Trophoblast cell (in vitro differentiated cells and primary cell): ENCODE data around the gene ERICH3.

Experiments used
- DNase-seq, 2 donors: peaks; one replicate each; pipeline ENCODE4 v3.0.0-alpha.2; 2016
- H2AFZ ChIP-seq: 2 replicates; pipeline ENCODE4 v1.6.1; 2013; ENCODE audit warnings: low read length, moderate library complexity, mild to moderate bottlenecking; ENCODE audit not compliant: insufficient read depth, poor library complexity
- H2AK5ac ChIP-seq: 2 replicates; pipeline ENCODE4 v1.6.1; 2013; ENCODE audit warnings: mild to moderate bottlenecking, low read length
- H2BK120ac ChIP-seq: 2 replicates; pipeline ENCODE4 v1.6.1; 2013; ENCODE audit warnings: low read length, mild to moderate bottlenecking, moderate library complexity; ENCODE audit not compliant: insufficient read depth, poor library complexity
- H2BK12ac ChIP-seq: 2 replicates; pipeline ENCODE4 v1.6.1; 2013; ENCODE audit warnings: mild to moderate bottlenecking, low read length, moderate library complexity
- H2BK5ac ChIP-seq: 2 replicates; pipeline ENCODE4 v1.6.1; 2013; ENCODE audit warnings: low read length, low read depth, moderate library complexity, mild to moderate bottlenecking; ENCODE audit not compliant: poor library complexity
- H3K14ac ChIP-seq: 2 replicates; pipeline ENCODE4 v1.6.1; 2013; ENCODE audit warnings: mild to moderate bottlenecking, low read length
- H3K18ac ChIP-seq: 2 replicates; pipeline ENCODE4 v1.6.1; 2013; ENCODE audit warnings: mild to moderate bottlenecking, low read length
- H3K23ac ChIP-seq: 2 replicates; pipeline ENCODE4 v1.6.1; 2013; ENCODE audit warnings: low read length
- H3K27ac ChIP-seq: 2 replicates; pipeline ENCODE4 v1.5.1; 2013; ENCODE audit warnings: low read depth, mild to moderate bottlenecking, inconsistent platforms, low read length, moderate library complexity
- H3K27me3 ChIP-seq: 2 replicates; pipeline ENCODE4 v1.6.1; 2013; ENCODE audit warnings: inconsistent platforms, mild to moderate bottlenecking, low read length, moderate library complexity; ENCODE audit not compliant: insufficient read depth
- H3K36me3 ChIP-seq, 2 experiments: 1 replicate in 1 of 2; 2 replicates in 1 of 2; pipeline ENCODE4 v1.6.1; 2013; ENCODE audit warnings: low read length in 2 of 2, mild to moderate bottlenecking in 2 of 2, moderate library complexity in 1 of 2; ENCODE audit not compliant: insufficient read depth in 2 of 2, control insufficient read depth in 1 of 2
- H3K4ac ChIP-seq: 2 replicates; pipeline ENCODE4 v1.6.1; 2013; ENCODE audit warnings: low read depth, mild to moderate bottlenecking, low read length, moderate library complexity
- H3K4me1 ChIP-seq, 2 experiments: 1 replicate in 1 of 2; 2 replicates in 1 of 2; pipeline ENCODE4 v1.6.1; 2013; ENCODE audit warnings: low read length in 2 of 2, mild to moderate bottlenecking in 2 of 2, moderate library complexity in 1 of 2; ENCODE audit not compliant: insufficient read depth in 2 of 2, control insufficient read depth in 1 of 2
- H3K4me2 ChIP-seq: 2 replicates; pipeline ENCODE4 v1.6.1; 2013; ENCODE audit warnings: inconsistent platforms, mild to moderate bottlenecking, low read length, moderate library complexity
- H3K4me3 ChIP-seq: 2 replicates; pipeline ENCODE4 v1.5.1; 2013; ENCODE audit warnings: mild to moderate bottlenecking, low read depth, low read length, inconsistent platforms
- H3K79me1 ChIP-seq: one replicate; pipeline ENCODE4 v1.6.1; 2013; ENCODE audit warnings: low read length
- H3K79me2 ChIP-seq: 2 replicates; pipeline ENCODE4 v1.6.1; 2013; ENCODE audit warnings: low read length, mild to moderate bottlenecking; ENCODE audit not compliant: control insufficient read depth, insufficient read depth, poor library complexity
- H3K9ac ChIP-seq: 2 replicates; pipeline ENCODE4 v1.6.1; 2013; ENCODE audit warnings: mild to moderate bottlenecking, low read length
- H3K9me3 ChIP-seq: 2 replicates; pipeline ENCODE4 v1.6.1; 2013; ENCODE audit warnings: low read depth, mild to moderate bottlenecking, control low read depth, inconsistent platforms, low read length; ENCODE audit not compliant: insufficient read depth
- H4K12ac ChIP-seq: 2 replicates; pipeline ENCODE4 v1.6.1; 2013; ENCODE audit warnings: low read depth, mild to moderate bottlenecking, low read length, moderate library complexity
- H4K8ac ChIP-seq: 2 replicates; pipeline ENCODE4 v1.6.1; 2013; ENCODE audit warnings: low read depth, mild to moderate bottlenecking, low read length, moderate library complexity
- H4K91ac ChIP-seq: one replicate; pipeline ENCODE4 v1.6.1; 2013; ENCODE audit warnings: low read depth, mild to moderate bottlenecking, low read length, moderate library complexity
- WGBS: extraction: QIAGEN DNeasy Blood & Tissue Kit; methylation state at CpG from one replicate; pipeline ENCODE4 v1.1.7; 2013; ENCODE audit warnings: missing lambda C conversion rate; ENCODE audit not compliant: insufficient read length, insufficient coverage; ENCODE audit errors: extremely low coverage; 5-methylcytosine and 5-hydroxymethylcytosine counted together

ERICH3 gene

GRCh38 chr1:74531796-74532195 is 141.8 kb downstream of the ERICH3 start:
- H3K79me1 ChIP-seq, result no peaks in the 10 kb centered on the region

GRCh38 chr1:74530892-74531291 is 142.7 kb downstream of the ERICH3 start:
- no peaks in the 10 kb centered on the region for H3K79me1 ChIP-seq
- H3K4me2 ChIP-seq, result no peak overlapping the region
- H2BK120ac ChIP-seq, result no peak overlapping the region
- no peak for DNase-seq
- H3K36me3 ChIP-seq, result no peaks in the 10 kb centered on the region
- no peaks in the 10 kb centered on the region for H3K79me2 ChIP-seq
- H3K27me3 ChIP-seq, result no peaks in the 10 kb centered on the region
- H3K23ac ChIP-seq, result no peak overlapping the region
- H2AFZ ChIP-seq, result no peak overlapping the region
- no peak overlapping the region for H2AK5ac ChIP-seq
- H2BK5ac ChIP-seq, result no peak overlapping the region
- H3K9me3 ChIP-seq, result no peaks in the 10 kb centered on the region
- H2BK12ac ChIP-seq, result no peak overlapping the region
- no peak overlapping the region for H3K9ac ChIP-seq
- no peak overlapping the region for H3K4me3 ChIP-seq
- H3K14ac ChIP-seq, result no peak overlapping the region
- H3K18ac ChIP-seq, result no peak overlapping the region
- no peaks in the 10 kb centered on the region for H3K4me1 ChIP-seq
- no peak overlapping the region for H3K27ac ChIP-seq
- H4K91ac ChIP-seq, result no peak overlapping the region
- no peak overlapping the region for H3K4ac ChIP-seq
- H4K8ac ChIP-seq, result no peak overlapping the region
- no peak overlapping the region for H4K12ac ChIP-seq

More at GRCh38 chr1:74531796-74532195, 141.8 kb downstream of the ERICH3 start:
- Histone ChIP-seq H2AFZ (no peak overlapping the region), H3K14ac (no peak overlapping the region), H2AK5ac (no peak overlapping the region), H3K4me2 (no peak overlapping the region), H3K9me3 (no peaks in the 10 kb centered on the region), H3K27ac (no peak overlapping the region), H4K8ac (no peak overlapping the region), H3K36me3 (no peaks in the 10 kb centered on the region), H3K23ac (no peak overlapping the region), H3K4ac (no peak overlapping the region), H3K4me1 (no peaks in the 10 kb centered on the region), H3K4me3 (no peak overlapping the region), H4K12ac (no peak overlapping the region), H4K91ac (no peak overlapping the region), H2BK12ac (no peak overlapping the region), H2BK5ac (no peak overlapping the region), H3K27me3 (no peaks in the 10 kb centered on the region), H2BK120ac (no peak overlapping the region), H3K79me2 (no peaks in the 10 kb centered on the region), H3K9ac (no peak overlapping the region), H3K18ac (no peak overlapping the region)
- no CpG with 5 or more reads among the region's 1 CpG for WGBS
- no peak for DNase-seq

- Histone ChIP-seq H2BK120ac (no peak overlapping the region), H2BK5ac (no peak overlapping the region), H4K12ac (no peak overlapping the region), H2BK12ac (no peak overlapping the region), H3K14ac (peak overlapping the region; percentile 6), H3K9me3 (no peaks in the 10 kb centered on the region), H3K4me1 (no peaks in the 10 kb centered on the region), H4K91ac (no peak overlapping the region), H3K4ac (no peak overlapping the region), H3K27ac (no peak overlapping the region), H3K27me3 (no peaks in the 10 kb centered on the region), H3K4me2 (no peak overlapping the region), H3K79me1 (no peaks in the 10 kb centered on the region), H3K36me3 (no peaks in the 10 kb centered on the region), H3K9ac (no peak overlapping the region), H3K4me3 (no peak overlapping the region), H3K79me2 (no peaks in the 10 kb centered on the region), H2AFZ (no peak overlapping the region), H4K8ac (no peak overlapping the region), H3K23ac (no peak overlapping the region), H3K18ac (no peak overlapping the region), H2AK5ac (peak overlapping the region; percentile 22)
- DNase-seq, result no peak
- WGBS, result no CpG with 5 or more reads among the region's 4 CpGs
These were observed 145.5 kb downstream of the ERICH3 start for GRCh38 chr1:74528123-74528522.

DNA sequence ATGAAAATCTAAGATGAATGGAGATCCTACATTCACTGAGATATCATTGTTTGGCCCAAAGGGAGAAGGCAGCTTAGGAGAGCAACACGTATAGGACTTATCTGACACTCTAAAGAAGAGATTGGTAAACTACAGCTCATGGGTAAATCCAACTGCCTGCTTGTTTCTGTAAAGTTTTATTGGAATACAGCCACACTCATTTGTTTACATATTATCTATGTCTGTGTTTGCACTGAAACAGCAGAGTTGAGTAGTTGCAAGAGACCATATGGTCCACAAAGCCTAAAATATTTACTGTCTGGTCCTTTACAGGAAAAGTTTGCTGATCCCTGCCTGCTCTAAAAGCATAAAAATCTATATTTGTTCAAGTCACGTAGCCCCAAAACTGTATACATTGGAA is 146.9 kb downstream of the ERICH3 start:
- WGBS, result no CpG with 5 or more reads among the region's 2 CpGs
- Histone ChIP-seq H3K18ac (no peak overlapping the region), H3K14ac (no peak overlapping the region)

More for the DNA sequence above, 146.9 kb downstream of the ERICH3 start:
- H3K27me3 ChIP-seq, result no peaks in the 10 kb centered on the region
- H4K91ac ChIP-seq, result no peak overlapping the region
- no peak overlapping the region for H3K23ac ChIP-seq
- H2AFZ ChIP-seq, result no peak overlapping the region
- H3K79me2 ChIP-seq, result no peaks in the 10 kb centered on the region
- no peaks in the 10 kb centered on the region for H3K9me3 ChIP-seq
- H4K8ac ChIP-seq, result no peak overlapping the region
- no peaks in the 10 kb centered on the region for H3K79me1 ChIP-seq
- no peaks in the 10 kb centered on the region for H3K36me3 ChIP-seq
- no peak for DNase-seq
- H2BK120ac ChIP-seq, result no peak overlapping the region
- no peak overlapping the region for H2BK12ac ChIP-seq
- H3K4me2 ChIP-seq, result no peak overlapping the region
- no peaks in the 10 kb centered on the region for H3K4me1 ChIP-seq
- H2BK5ac ChIP-seq, result no peak overlapping the region
- H3K9ac ChIP-seq, result no peak overlapping the region
- no peak overlapping the region for H2AK5ac ChIP-seq
- H3K4ac ChIP-seq, result no peak overlapping the region
- H3K27ac ChIP-seq, result no peak overlapping the region
- no peak overlapping the region for H3K4me3 ChIP-seq
- H4K12ac ChIP-seq, result no peak overlapping the region
